ENCODE measurements around the gene CDC7. TPM values are rescaled to one million over a fixed set of nuclear protein-coding genes. Genes with fewer than 3 reads are reported as not detected.

The CDC7 gene
- total RNA-seq, 1 experiment from 2014 or later = 41.6 TPM

DNA sequence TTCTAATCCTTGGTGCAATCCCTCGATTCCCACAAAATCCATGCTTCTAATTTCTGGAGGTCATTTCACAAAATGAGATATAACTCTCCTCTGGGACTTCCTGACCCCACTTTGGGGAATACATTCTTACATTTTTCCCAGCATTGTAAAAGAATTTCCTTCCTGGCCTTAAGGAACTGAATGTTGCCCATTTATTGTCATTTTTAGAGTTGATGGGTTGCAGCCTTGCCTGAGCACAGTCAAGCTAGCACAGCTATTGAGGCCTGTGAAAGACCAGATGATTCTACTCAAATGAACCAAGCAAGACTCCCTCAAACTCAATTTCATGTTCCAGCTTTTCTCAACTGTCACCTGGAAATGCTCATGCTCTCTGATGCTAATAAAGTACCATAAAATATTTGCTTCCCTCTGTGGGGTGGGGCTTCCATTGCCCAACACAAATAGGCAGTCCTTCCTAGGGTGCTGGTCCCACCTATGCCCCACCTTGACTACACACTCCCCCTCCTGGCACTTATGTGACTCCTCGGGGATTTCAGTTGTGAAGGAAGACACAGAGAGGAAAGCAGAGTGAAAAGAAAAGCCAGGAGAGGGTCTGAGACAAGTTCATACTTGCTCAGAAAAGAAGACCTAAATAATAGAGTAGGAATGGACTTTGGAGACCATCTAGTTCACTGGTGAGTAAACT is 24.0 kb upstream of the CDC7 start:
- Histone ChIP-seq H3K27me3 (ENCODE audit: insufficient read depth, low read length) (no peaks in the 10 kb centered on the region), H2AK5ac (ENCODE audit: insufficient read length, low read length) (no peak overlapping the region), H2BK5ac (ENCODE audit: insufficient read length, low read length) (no peak overlapping the region), H3K18ac (ENCODE audit: insufficient read length, low read depth, low read length) (no peak overlapping the region), H3K4me1 (ENCODE audit: insufficient read depth, low read length) (no peaks in the 10 kb centered on the region), H3K27ac (ENCODE audit: insufficient read length, low read depth, low read length) (no peak overlapping the region), H3K79me2 (ENCODE audit: insufficient read depth, low read length) (no peaks in the 10 kb centered on the region), H3K79me1 (ENCODE audit: insufficient read depth, low read depth, low read length, poor library complexity, severe bottlenecking) (no peaks in the 10 kb centered on the region), H3K23me2 (ENCODE audit: insufficient read length, low read depth, low read length, poor library complexity, severe bottlenecking) (no peaks in the 10 kb centered on the region), H2BK20ac (ENCODE audit: low read depth, low read length, poor library complexity, severe bottlenecking) (no peak overlapping the region), H2BK12ac (ENCODE audit: insufficient read length, low read depth, low read length) (no peak overlapping the region), H2AFZ (ENCODE audit: low read length) (no peak overlapping the region), H3K4me2 (ENCODE audit: insufficient read depth, insufficient read length, low read length) (no peak overlapping the region), H3K9ac (ENCODE audit: extremely low read depth, insufficient read length, low read length) (no peak overlapping the region), H2BK15ac (ENCODE audit: low read depth, low read length) (no peak overlapping the region), H4K91ac (ENCODE audit: insufficient read length, low read depth, low read length) (no peak overlapping the region), H3K23ac (ENCODE audit: insufficient read length, low read depth, low read length) (no peak overlapping the region), H3K14ac (ENCODE audit: insufficient read depth, low read length) (no peak overlapping the region), H4K20me1 (ENCODE audit: control insufficient read depth, insufficient read depth, insufficient read length) (no peaks in the 10 kb centered on the region), H2BK120ac (ENCODE audit: low read depth, low read length, poor library complexity, severe bottlenecking) (no peak overlapping the region), H4K5ac (ENCODE audit: insufficient read length, low read depth, low read length) (no peak overlapping the region), H4K8ac (replicated peaks; ENCODE audit: insufficient read length, low read depth, low read length) (no peak overlapping the region), H3T11ph (ENCODE audit: low read length) (no peak overlapping the region), H3K4ac (ENCODE audit: low read depth, low read length) (no peak overlapping the region), H3K9me3 (ENCODE audit: control insufficient read depth, low read depth, low read length) (no peaks in the 10 kb centered on the region), H3K56ac (ENCODE audit: insufficient read length, low read depth, low read length) (no peak overlapping the region)
- Mint-ChIP-seq H3K27me3 (ENCODE audit: low read depth) (no peaks in the 10 kb centered on the region), H3K27ac (no peak overlapping the region), H3K36me3 (ENCODE audit: insufficient read depth in 1 of 3, low read depth in 3 of 3) (no peaks in the 10 kb centered on the region), H3K9me3 (no peaks in the 10 kb centered on the region; a peak in 1 of 5 replicates), H3K4me3 (no peak overlapping the region), H3K4me1 (no peaks in the 10 kb centered on the region)
- no CpG with 5 or more reads among the region's 2 CpGs for WGBS (ENCODE audit: extremely low coverage, insufficient read length, low lambda C conversion rate)
- TF ChIP-seq, protein P1, sequence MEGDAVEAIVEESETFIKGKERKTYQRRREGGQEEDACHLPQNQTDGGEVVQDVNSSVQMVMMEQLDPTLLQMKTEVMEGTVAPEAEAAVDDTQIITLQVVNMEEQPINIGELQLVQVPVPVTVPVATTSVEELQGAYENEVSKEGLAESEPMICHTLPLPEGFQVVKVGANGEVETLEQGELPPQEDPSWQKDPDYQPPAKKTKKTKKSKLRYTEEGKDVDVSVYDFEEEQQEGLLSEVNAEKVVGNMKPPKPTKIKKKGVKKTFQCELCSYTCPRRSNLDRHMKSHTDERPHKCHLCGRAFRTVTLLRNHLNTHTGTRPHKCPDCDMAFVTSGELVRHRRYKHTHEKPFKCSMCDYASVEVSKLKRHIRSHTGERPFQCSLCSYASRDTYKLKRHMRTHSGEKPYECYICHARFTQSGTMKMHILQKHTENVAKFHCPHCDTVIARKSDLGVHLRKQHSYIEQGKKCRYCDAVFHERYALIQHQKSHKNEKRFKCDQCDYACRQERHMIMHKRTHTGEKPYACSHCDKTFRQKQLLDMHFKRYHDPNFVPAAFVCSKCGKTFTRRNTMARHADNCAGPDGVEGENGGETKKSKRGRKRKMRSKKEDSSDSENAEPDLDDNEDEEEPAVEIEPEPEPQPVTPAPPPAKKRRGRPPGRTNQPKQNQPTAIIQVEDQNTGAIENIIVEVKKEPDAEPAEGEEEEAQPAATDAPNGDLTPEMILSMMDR (conservative IDR thresholded peaks at IDR 0.05) = peak; percentile 25; the same call in 2 of the 3 replicates
- no peak for DNase-seq
